HEK293 (cell line): ENCODE data around the gene DENND4B.

Experiments used
- CTCF ChIA-PET: fragments of 350-600 bp; formaldehyde crosslinking; extraction: SDS; loops from one replicate; lab custom pipeline; 2021; ENCODE audit warnings: antibody characterized with exemption; lab: Yijun Ruan, JAX
- POLR2A ChIA-PET: fragments of 300-600 bp; formaldehyde crosslinking; extraction: SDS; loops from one replicate; lab custom pipeline; 2020; ENCODE audit warnings: antibody characterized with exemption, inconsistent platforms; lab: Yijun Ruan, JAX
- H3K27ac ChIP-seq: fragments of 200-500 bp; sonication (Bioruptor generic); 2 replicates; pipeline ENCODE4 v1.5.1; 2014; ENCODE audit warnings: low read depth, low read length, control low read depth, inconsistent platforms; ENCODE audit errors: extremely low read depth
- H3K36me3 ChIP-seq, 2 experiments: fragments of 200-500 bp in 1 of 2; sonication (Bioruptor generic) in 1 of 2; 1 replicate in 1 of 2; 2 replicates in 1 of 2; pipeline ENCODE4 v1.5.1; 2014 to 2017; ENCODE audit warnings: inconsistent platforms in 2 of 2, low read length in 2 of 2; ENCODE audit not compliant: control insufficient read depth in 2 of 2, insufficient read depth in 1 of 2
- H3K4me1 ChIP-seq: fragments of 200-500 bp; sonication (Bioruptor generic); 2 replicates; pipeline ENCODE4 v1.5.1; 2014; ENCODE audit warnings: mild to moderate bottlenecking, low read length, inconsistent platforms; ENCODE audit not compliant: control insufficient read depth, insufficient read depth
- H3K4me3 ChIP-seq: 2 replicates; pipeline ENCODE4 v1.5.1; 2011; ENCODE audit warnings: low read depth, mild to moderate bottlenecking, control low read depth, low read length, moderate library complexity
- H3K9me3 ChIP-seq: fragments of 200-500 bp; sonication (Bioruptor generic); 2 replicates; pipeline ENCODE4 v1.5.1; 2014; ENCODE audit warnings: low read depth, low read length, inconsistent platforms; ENCODE audit not compliant: control insufficient read depth, insufficient read depth
- AEBP2 ChIP-seq: fragments of 450-650 bp; formaldehyde crosslinking; IDR thresholded peaks from 2 replicates; pipeline ENCODE4 v1.5.1; 2016; ENCODE audit warnings: missing biosample characterization, missing genetic modification characterization, borderline replicate concordance
- BCL11A ChIP-seq: fragments of 450-650 bp; formaldehyde crosslinking; IDR thresholded peaks from 2 replicates; pipeline ENCODE4 v1.5.1; 2016; ENCODE audit warnings: low read depth, missing biosample characterization, missing genetic modification characterization
- GLI4 ChIP-seq: fragments of 450-650 bp; formaldehyde crosslinking; IDR thresholded peaks from 2 replicates; pipeline ENCODE4 v1.5.1; 2016; ENCODE audit warnings: missing biosample characterization, missing genetic modification characterization
- KLF16 ChIP-seq: fragments of 450-650 bp; formaldehyde crosslinking; IDR thresholded peaks from 2 replicates; pipeline ENCODE4 v1.5.1; 2017; ENCODE audit warnings: missing biosample characterization, missing genetic modification characterization
- KLF17 ChIP-seq: fragments of 450-650 bp; formaldehyde crosslinking; IDR thresholded peaks from 2 replicates; pipeline ENCODE4 v1.5.1; 2016; ENCODE audit warnings: missing biosample characterization, missing genetic modification characterization
- KLF7 ChIP-seq: fragments of 450-650 bp; formaldehyde crosslinking; IDR thresholded peaks from 2 replicates; pipeline ENCODE4 v1.5.1; 2016; ENCODE audit warnings: missing biosample characterization, missing genetic modification characterization, borderline replicate concordance
- PATZ1 ChIP-seq: fragments of 450-650 bp; formaldehyde crosslinking; IDR thresholded peaks from 2 replicates; pipeline ENCODE4 v1.5.1; 2016; ENCODE audit warnings: missing biosample characterization, missing genetic modification characterization
- ZBTB20 ChIP-seq: fragments of 450-650 bp; formaldehyde crosslinking; IDR thresholded peaks from 2 replicates; pipeline ENCODE4 v1.5.1; 2016; ENCODE audit warnings: missing biosample characterization, missing genetic modification characterization
- ZBTB21 ChIP-seq: fragments of 450-650 bp; formaldehyde crosslinking; IDR thresholded peaks from 2 replicates; pipeline ENCODE4 v1.5.1; 2017; ENCODE audit warnings: missing biosample characterization, missing genetic modification characterization
- ZNF26 ChIP-seq: fragments of 450-650 bp; formaldehyde crosslinking; IDR thresholded peaks from 2 replicates; pipeline ENCODE4 v1.5.1; 2016; ENCODE audit warnings: missing biosample characterization, missing genetic modification characterization
- ZNF416 ChIP-seq: fragments of 450-650 bp; formaldehyde crosslinking; IDR thresholded peaks from 2 replicates; pipeline ENCODE4 v1.5.1; 2016; ENCODE audit warnings: missing biosample characterization, missing genetic modification characterization
- ZNF449 ChIP-seq: fragments of 450-650 bp; formaldehyde crosslinking; IDR thresholded peaks from 2 replicates; pipeline ENCODE4 v1.5.1; 2017; ENCODE audit warnings: missing biosample characterization, mild to moderate bottlenecking, missing genetic modification characterization, moderate library complexity
- ZNF555 ChIP-seq: fragments of 450-650 bp; formaldehyde crosslinking; conservative IDR thresholded peaks from 2 replicates; pipeline ENCODE4 v1.5.1; 2017; ENCODE audit warnings: missing biosample characterization, mild to moderate bottlenecking, missing genetic modification characterization, inconsistent platforms
- ZNF600 ChIP-seq: fragments of 450-650 bp; formaldehyde crosslinking; IDR thresholded peaks from 2 replicates; pipeline ENCODE4 v1.5.1; 2016; ENCODE audit warnings: missing biosample characterization, missing genetic modification characterization
- ZNF660 ChIP-seq: fragments of 450-650 bp; IDR thresholded peaks from 2 replicates; pipeline ENCODE4 v1.5.1; 2018; ENCODE audit warnings: missing biosample characterization, mild to moderate bottlenecking, missing genetic modification characterization
- ZNF664 ChIP-seq: fragments of 450-650 bp; formaldehyde crosslinking; IDR thresholded peaks from 2 replicates; pipeline ENCODE4 v1.5.1; 2016; ENCODE audit warnings: missing biosample characterization, missing genetic modification characterization
- ZNF777 ChIP-seq: fragments of 450-650 bp; formaldehyde crosslinking; IDR thresholded peaks from 2 replicates; pipeline ENCODE4 v1.5.1; 2017; ENCODE audit warnings: missing biosample characterization, missing genetic modification characterization, borderline replicate concordance
- ZNF792 ChIP-seq: fragments of 450-650 bp; formaldehyde crosslinking; IDR thresholded peaks from 2 replicates; pipeline ENCODE4 v1.5.1; 2016; ENCODE audit warnings: missing biosample characterization, missing genetic modification characterization

Gene DENND4B

DNA sequence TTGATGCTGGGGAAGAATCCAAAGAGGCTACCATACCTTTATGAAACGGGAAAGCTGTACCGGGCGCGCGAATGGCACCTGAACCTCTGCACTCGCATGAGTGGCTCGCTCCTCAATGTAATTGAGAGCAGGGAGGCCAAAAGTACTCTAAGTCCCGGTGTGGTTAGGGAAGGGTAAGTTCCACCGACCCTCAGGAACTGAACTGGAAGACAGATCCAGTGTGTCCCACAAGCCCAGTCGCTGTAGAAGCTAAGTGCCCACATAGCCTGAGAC lies 24.8 kb downstream of the DENND4B start:
- CTCF ChIA-PET: interaction anchor here (0.6 to 1.0 kb wide), 3 partner anchors 24 to 171 kb away, joined by 3 read pairs; no protein-coding TSS in a partner anchor
- POLR2A ChIA-PET: interaction anchor here (0.6 to 3.9 kb wide), 9 partner anchors 8 to 138 kb away, joined by 3 to 31 read pairs (median 16); partner anchors contain the start of genes CREB3L4, DENND4B, JTB and RPS27
- peak overlapping the region; percentile 95 for H3K4me3 ChIP-seq
- peaks cover 0 to 17% of the 10 kb centered on the region in 2 experiments; a peak in 2 of 3 replicates for H3K36me3 ChIP-seq
- H3K27ac ChIP-seq: peak overlapping the region; percentile 68
- TF ChIP-seq AEBP2 (tag by site-specific recombination) (no peak), ZNF600 (tag by site-specific recombination) (peak; percentile 51; the same call in 1 of the 2 replicates), KLF16 (tag by site-specific recombination) (no peak), ZNF777 (tag by site-specific recombination) (no peak), ZNF792 (no peak), KLF7 (no peak), ZNF660 (tag by site-specific recombination) (0 out of 2 replicates have a peak, but pooled peaks have one; percentile 18), ZNF555 (tag by site-specific recombination) (no peak), KLF17 (tag by site-specific recombination) (no peak), GLI4 (tag by site-specific recombination) (no peak), ZBTB21 (tag by site-specific recombination) (no peak), ZNF26 (tag by site-specific recombination) (no peak), ZBTB20 (no peak), ZNF664 (tag by site-specific recombination) (no peak), BCL11A (tag by site-specific recombination) (no peak), PATZ1 (tag by site-specific recombination) (no peak), ZNF449 (tag by site-specific recombination) (no peak), ZNF416 (tag by site-specific recombination) (no peak)
- H3K9me3 ChIP-seq: no peaks in the 10 kb centered on the region
- H3K4me1 ChIP-seq: peaks cover 4% of the 10 kb centered on the region
